Measurements from ENCODE around the gene CLSTN3. TPM values are rescaled to one million over a fixed set of nuclear protein-coding genes. Genes with fewer than 3 reads are reported as not detected.

Gene CLSTN3
- total RNA-seq, 1 donor from 2014 or later, result 14.8 TPM

DNA sequence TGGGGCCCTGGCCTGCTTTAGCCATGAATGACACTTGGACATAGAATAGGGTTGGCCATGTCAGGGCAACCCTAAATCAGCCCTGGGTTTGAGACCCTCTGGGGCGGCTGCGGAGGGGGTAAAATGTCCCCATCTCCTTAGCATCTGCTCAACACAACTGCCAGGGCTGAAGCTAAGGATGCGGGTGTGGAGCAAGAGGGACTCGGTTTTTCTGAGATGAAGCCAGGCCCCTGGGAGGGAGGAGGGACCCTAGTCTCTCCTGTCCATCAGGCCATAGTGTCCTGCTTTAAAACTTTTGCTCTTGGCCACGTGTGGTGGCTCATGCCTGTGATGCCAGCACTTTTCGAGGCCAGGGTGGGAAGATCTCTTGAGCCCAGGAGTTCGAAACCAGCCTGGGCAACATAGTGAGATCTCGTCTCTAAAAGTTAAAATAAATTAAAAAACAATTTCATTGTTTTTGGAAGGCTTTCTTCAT, 37.1 kb upstream of the CLSTN3 start:
- Mint-ChIP-seq H3K27me3 (no peaks in the 10 kb centered on the region), H3K4me3 (no peak overlapping the region), H3K9me3 (no peaks in the 10 kb centered on the region), H3K27ac (no peak overlapping the region), H3K36me3 (ENCODE audit: low read depth) (peaks cover 2% of the 10 kb centered on the region), H3K4me1 (peaks cover 8% of the 10 kb centered on the region)
- ATAC-seq (ENCODE audit: low read depth) (no peak), DNase-seq (no peak)
- ChIA-PET CTCF (interaction anchor here (1.0 to 2.2 kb wide), 6 partner anchors 10 to 223 kb away, joined by 4 to 7 read pairs (median 6); partner anchors contain the start of genes C12orf57 and RNU7-1), POLR2A (interaction anchor here (1.1 to 1.4 kb wide), 2 partner anchors 75 to 149 kb away, joined by 3 to 6 read pairs; partner anchors contain the start of genes C12orf57, LPCAT3 and RNU7-1)
- intact Hi-C loops (cut with micrococcal nuclease), result loop anchor here (1.0 kb wide), 6 partner anchors 15 to 224 kb away; partner anchors contain the start of genes C12orf57 and LPCAT3
- TF ChIP-seq, protein P1, sequence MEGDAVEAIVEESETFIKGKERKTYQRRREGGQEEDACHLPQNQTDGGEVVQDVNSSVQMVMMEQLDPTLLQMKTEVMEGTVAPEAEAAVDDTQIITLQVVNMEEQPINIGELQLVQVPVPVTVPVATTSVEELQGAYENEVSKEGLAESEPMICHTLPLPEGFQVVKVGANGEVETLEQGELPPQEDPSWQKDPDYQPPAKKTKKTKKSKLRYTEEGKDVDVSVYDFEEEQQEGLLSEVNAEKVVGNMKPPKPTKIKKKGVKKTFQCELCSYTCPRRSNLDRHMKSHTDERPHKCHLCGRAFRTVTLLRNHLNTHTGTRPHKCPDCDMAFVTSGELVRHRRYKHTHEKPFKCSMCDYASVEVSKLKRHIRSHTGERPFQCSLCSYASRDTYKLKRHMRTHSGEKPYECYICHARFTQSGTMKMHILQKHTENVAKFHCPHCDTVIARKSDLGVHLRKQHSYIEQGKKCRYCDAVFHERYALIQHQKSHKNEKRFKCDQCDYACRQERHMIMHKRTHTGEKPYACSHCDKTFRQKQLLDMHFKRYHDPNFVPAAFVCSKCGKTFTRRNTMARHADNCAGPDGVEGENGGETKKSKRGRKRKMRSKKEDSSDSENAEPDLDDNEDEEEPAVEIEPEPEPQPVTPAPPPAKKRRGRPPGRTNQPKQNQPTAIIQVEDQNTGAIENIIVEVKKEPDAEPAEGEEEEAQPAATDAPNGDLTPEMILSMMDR (IDR thresholded peaks at IDR 0.05), result no peak

DNA sequence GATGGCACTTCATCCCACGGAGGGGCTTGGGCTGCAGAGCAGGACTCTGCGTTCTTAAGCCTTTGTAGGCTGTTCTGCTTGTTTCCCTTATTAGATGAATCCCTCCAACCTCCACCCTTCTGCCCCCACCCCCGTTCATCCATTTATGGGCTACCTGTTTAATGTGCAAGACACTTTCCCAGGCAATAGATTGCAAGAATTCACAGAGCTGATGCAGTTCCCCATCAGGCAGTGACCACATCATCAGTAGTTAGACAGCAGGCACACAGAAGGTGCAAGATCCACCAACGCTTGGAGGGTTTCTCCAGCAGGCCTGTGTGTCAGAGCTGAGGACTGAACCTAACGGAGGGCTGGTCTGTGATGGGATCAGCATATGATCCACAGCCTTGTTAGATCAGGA, 36.7 kb upstream of the CLSTN3 start:
- POLR2A ChIA-PET, result interaction anchor here (1.1 to 1.4 kb wide), 3 partner anchors 16 to 149 kb away, joined by 3 to 6 read pairs (median 3); partner anchors contain the start of genes C12orf57, C1RL, LPCAT3 and RNU7-1
- H3K27ac Mint-ChIP-seq, result no peak overlapping the region
- DNase-seq (no peak), ATAC-seq (ENCODE audit: low read depth) (no peak)
- TF ChIP-seq, protein P1 (IDR thresholded peaks at IDR 0.05), result no peak
- H3K9me3 Mint-ChIP-seq, result no peaks in the 10 kb centered on the region
- no peaks in the 10 kb centered on the region for H3K27me3 Mint-ChIP-seq
- no peak overlapping the region for H3K4me3 Mint-ChIP-seq
- intact Hi-C loops (cut with micrococcal nuclease), result no loop called here
- CTCF ChIA-PET, result interaction anchor here (1.0 to 2.2 kb wide), 6 partner anchors 9 to 224 kb away, joined by 4 to 7 read pairs (median 6); partner anchors contain the start of genes C12orf57 and RNU7-1
- peaks cover 8% of the 10 kb centered on the region for H3K4me1 Mint-ChIP-seq
- peaks cover 2% of the 10 kb centered on the region for H3K36me3 Mint-ChIP-seq (ENCODE audit: low read depth)

DNA sequence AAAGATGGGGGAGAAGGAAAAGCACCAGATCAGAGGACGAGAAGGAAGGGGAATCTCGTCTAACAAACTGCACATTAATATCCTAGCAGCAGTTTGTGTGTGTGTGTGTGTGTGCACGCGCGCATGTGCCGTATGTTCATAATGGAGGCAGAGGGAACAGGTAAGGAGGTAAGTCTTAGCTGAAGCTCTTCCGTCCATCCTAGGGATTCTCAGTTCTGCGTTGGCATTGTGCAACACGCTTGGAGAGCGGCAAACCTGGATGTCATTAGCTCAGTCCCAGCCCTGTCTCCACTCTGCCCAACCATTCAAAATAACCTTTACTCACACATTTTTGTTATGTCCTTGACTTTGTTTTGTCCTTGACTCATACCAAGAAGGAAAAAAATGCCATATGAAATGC, 36.3 kb upstream of the CLSTN3 start:
- Mint-ChIP-seq H3K36me3 (ENCODE audit: low read depth) (peaks cover 4% of the 10 kb centered on the region), H3K4me1 (peaks cover 8% of the 10 kb centered on the region), H3K27me3 (no peaks in the 10 kb centered on the region), H3K4me3 (no peak overlapping the region), H3K27ac (no peak overlapping the region), H3K9me3 (no peaks in the 10 kb centered on the region)
- CTCF ChIA-PET, result interaction anchor here (1.0 to 2.2 kb wide), 6 partner anchors 9 to 224 kb away, joined by 4 to 7 read pairs (median 6); partner anchors contain the start of genes C12orf57 and RNU7-1
- ATAC-seq (ENCODE audit: low read depth), result no peak
- TF ChIP-seq, protein P1 (IDR thresholded peaks at IDR 0.05), result no peak
- DNase-seq, result no peak
- POLR2A ChIA-PET, result interaction anchor here (1.1 to 1.4 kb wide), 3 partner anchors 15 to 150 kb away, joined by 3 to 6 read pairs (median 3); partner anchors contain the start of genes C12orf57, C1RL, LPCAT3 and RNU7-1
- intact Hi-C loops (cut with micrococcal nuclease), result no loop called here

DNA sequence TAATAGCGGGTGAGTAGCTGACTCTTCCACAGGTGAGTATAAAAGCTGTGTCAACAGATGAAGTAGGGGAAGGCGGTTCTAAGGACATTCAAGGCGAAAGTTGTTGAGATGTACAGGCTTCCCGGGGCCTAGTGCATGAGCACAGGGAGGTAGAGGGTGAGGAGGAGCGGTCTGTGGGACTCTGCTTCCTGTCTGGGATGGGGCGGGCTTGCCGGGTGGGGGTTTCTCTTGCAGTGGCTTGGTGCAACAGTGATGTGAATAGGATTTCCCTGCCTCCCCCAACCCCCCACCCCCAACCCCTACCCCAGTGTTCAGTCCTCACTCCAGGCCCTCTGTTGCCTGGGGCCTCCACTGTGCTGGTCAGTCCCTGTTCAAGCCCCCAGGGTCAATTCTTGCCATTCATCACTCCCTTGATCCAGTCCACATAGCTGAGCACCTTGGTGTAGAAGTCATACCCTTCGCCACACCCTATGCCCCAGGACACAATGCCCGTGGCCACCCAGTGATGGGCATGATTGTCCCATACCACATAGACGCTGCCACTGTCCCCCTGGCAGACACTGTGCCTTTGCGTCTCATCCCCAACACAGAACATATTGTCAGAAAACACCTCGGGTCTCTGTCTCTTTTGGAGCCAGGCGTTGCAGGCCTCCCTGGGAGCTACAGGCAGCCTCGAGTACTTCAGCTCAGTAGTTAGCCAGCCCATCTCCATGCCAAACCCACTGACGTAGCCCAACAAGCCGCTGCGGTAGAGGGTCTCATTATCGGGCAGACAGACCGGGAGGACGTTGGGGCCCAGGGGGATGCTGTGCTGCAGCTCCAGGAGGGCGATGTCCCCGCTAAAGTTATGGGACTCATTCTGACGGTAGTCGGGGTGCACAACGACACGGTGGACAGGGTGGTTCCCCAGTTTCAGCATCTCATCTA, 33.9 kb upstream of the CLSTN3 start:
- POLR2A ChIA-PET, result interaction anchor here (0.7 to 0.8 kb wide), 2 partner anchors 15 to 223 kb away, joined by 3 to 8 read pairs; partner anchors contain the start of gene SPSB2
- intact Hi-C loops (cut with micrococcal nuclease), result no loop called here
- no peak overlapping the region for H3K4me3 Mint-ChIP-seq
- peaks cover 7% of the 10 kb centered on the region for H3K36me3 Mint-ChIP-seq (ENCODE audit: low read depth)
- DNase-seq (no peak), ATAC-seq (ENCODE audit: low read depth) (no peak)
- peaks cover 8% of the 10 kb centered on the region for H3K4me1 Mint-ChIP-seq
- no peaks in the 10 kb centered on the region for H3K9me3 Mint-ChIP-seq
- H3K27ac Mint-ChIP-seq, result no peak overlapping the region
- H3K27me3 Mint-ChIP-seq, result no peaks in the 10 kb centered on the region
- CTCF ChIA-PET, result interaction anchor here (0.7 to 1.3 kb wide), 2 partner anchors 12 to 64 kb away, joined by 3 read pairs; no protein-coding TSS in a partner anchor
- TF ChIP-seq, protein P1 (IDR thresholded peaks at IDR 0.05), result no peak

Measured in activated B cell treated with CpG ODN at 0.5 μM for 24 hours (primary cell).